ENCODE measurements around the gene SCGB1D1.
"Not testable (repeated sequence)": the region's sequence is repeated elsewhere in the genome, so short reads cannot be mapped to it uniquely, and the experiment has no call there.

SCGB1D1 gene

GRCh38 chr11:62202910-62203309, 12.9 kb downstream of the SCGB1D1 start:
- TF ChIP-seq, protein P1, sequence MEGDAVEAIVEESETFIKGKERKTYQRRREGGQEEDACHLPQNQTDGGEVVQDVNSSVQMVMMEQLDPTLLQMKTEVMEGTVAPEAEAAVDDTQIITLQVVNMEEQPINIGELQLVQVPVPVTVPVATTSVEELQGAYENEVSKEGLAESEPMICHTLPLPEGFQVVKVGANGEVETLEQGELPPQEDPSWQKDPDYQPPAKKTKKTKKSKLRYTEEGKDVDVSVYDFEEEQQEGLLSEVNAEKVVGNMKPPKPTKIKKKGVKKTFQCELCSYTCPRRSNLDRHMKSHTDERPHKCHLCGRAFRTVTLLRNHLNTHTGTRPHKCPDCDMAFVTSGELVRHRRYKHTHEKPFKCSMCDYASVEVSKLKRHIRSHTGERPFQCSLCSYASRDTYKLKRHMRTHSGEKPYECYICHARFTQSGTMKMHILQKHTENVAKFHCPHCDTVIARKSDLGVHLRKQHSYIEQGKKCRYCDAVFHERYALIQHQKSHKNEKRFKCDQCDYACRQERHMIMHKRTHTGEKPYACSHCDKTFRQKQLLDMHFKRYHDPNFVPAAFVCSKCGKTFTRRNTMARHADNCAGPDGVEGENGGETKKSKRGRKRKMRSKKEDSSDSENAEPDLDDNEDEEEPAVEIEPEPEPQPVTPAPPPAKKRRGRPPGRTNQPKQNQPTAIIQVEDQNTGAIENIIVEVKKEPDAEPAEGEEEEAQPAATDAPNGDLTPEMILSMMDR (IDR thresholded peaks at IDR 0.05; ENCODE audit: low read depth, low read length) = no peak
- no peaks in the 10 kb centered on the region for H3K9me3 ChIP-seq (ENCODE audit: severe bottlenecking)
- H3K27ac ChIP-seq = no peak overlapping the region
- no peak overlapping the region for H3K4me3 ChIP-seq (ENCODE audit: low read depth, low read length)
- no peaks in the 10 kb centered on the region for H3K36me3 ChIP-seq
- H3K27me3 ChIP-seq (ENCODE audit: insufficient read depth, low read depth, severe bottlenecking) = no peaks in the 10 kb centered on the region
- no peak for DNase-seq

DNA sequence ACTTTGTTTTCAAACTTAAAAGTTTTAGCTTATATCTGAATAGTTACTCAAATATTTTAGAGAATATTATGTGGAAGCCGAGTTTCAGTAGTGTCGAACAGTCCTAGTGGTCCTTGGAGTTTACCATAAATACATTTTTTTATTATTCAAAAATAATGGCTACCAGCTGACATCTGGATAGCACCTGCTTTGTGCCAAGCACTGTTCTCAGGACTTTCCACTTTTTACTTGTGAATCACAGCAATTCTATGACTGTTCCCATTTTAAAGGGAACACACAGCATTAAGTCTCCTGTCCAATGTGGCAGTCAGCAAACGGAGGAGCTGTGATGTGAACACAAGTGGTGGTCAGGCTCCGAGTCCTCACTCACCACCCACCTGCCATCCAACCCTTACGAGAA, 14.4 kb downstream of the SCGB1D1 start:
- Histone ChIP-seq H3K4me3 (ENCODE audit: low read depth, low read length) (no peak overlapping the region), H3K27me3 (ENCODE audit: insufficient read depth, low read depth, severe bottlenecking) (no peaks in the 10 kb centered on the region), H3K36me3 (no peaks in the 10 kb centered on the region), H3K27ac (no peak overlapping the region), H3K9me3 (ENCODE audit: severe bottlenecking) (no peaks in the 10 kb centered on the region)
- no peak for DNase-seq
- TF ChIP-seq, protein P1 (IDR thresholded peaks at IDR 0.05; ENCODE audit: low read depth, low read length) = no peak

DNA sequence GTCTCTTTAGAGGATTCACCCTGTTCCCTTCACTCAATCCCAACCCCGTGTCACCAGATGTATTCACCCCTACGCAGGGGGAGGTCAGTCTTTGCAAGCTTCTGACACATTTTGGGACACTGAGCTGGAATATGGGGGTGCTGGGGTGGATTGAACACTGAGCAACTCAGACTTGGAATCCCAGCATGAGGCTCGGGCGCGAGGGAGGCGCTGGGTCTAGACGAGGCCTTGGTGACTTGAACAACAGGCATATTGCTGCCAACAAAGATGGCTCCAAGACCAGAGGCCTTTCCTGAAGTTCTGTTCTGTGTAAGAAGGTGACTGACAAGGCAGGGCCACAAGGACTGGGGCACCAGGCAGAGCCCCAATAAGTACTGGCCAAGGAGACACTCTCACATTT, 15.4 kb downstream of the SCGB1D1 start:
- H3K36me3 ChIP-seq = no peaks in the 10 kb centered on the region
- H3K9me3 ChIP-seq (ENCODE audit: severe bottlenecking) = no peaks in the 10 kb centered on the region
- H3K27ac ChIP-seq = no peak overlapping the region
- no peaks in the 10 kb centered on the region for H3K27me3 ChIP-seq (ENCODE audit: insufficient read depth, low read depth, severe bottlenecking)
- TF ChIP-seq, protein P1 (IDR thresholded peaks at IDR 0.05; ENCODE audit: low read depth, low read length) = no peak
- no peak overlapping the region for H3K4me3 ChIP-seq (ENCODE audit: low read depth, low read length)
- DNase-seq = no peak

- not testable (repeated sequence) for H3K27ac ChIP-seq; H3K27me3 ChIP-seq (ENCODE audit: insufficient read depth, low read depth, severe bottlenecking); H3K4me3 ChIP-seq (ENCODE audit: low read depth, low read length); DNase-seq; H3K36me3 ChIP-seq; H3K9me3 ChIP-seq (ENCODE audit: severe bottlenecking)
These were observed 16.5 kb downstream of the SCGB1D1 start for GRCh38 chr11:62206276-62207066.

DNA sequence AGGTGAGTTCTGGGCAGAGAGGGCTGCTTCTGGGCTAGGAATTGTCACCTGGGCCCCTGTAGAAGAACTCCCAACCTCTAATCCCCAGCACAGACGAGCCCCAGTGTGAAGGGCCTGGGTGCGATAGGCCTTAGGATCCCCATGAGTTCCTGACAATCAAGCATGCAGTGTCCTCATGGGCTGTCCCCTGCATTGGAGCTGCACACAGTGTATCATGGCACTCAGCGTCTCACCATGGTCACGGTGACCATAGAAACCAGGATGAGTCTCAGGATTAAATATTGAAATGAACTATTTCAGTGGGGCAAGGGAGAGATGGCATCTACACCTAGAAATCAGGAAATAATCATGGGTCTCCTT, 18.7 kb downstream of the SCGB1D1 start:
- TF ChIP-seq, protein P1 (IDR thresholded peaks at IDR 0.05; ENCODE audit: low read depth, low read length) = no peak
- H3K4me3 ChIP-seq (ENCODE audit: low read depth, low read length) = no peak overlapping the region
- H3K27me3 ChIP-seq (ENCODE audit: insufficient read depth, low read depth, severe bottlenecking) = no peaks in the 10 kb centered on the region

DNA sequence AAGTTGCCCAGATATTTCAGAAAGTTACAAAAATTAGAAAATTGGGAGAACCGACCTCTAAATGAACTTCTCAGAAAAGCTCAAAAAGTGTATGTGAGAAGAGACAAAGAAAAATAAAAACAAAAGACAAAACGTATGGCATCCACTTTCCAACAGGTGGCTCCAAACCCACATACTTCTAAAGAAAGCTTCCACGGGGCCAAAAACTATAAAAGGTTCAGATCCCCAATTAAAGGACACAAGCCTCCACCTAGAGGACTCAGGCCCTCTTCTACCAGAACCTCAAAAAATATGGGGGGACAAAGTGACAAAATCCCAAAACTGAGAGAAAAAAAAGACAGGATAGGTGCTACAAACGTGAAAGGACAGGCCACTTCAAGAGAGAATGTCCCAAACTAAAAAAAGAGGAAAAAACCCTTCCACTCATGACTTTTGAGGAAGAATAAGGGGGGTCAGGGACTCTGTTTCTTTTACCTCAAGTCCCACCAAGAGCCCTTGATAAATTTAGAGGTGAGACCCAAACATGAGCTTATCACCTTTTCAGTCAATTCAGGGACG, 27.3 kb downstream of the SCGB1D1 start:
- Histone ChIP-seq H3K9me3 (ENCODE audit: severe bottlenecking) (peaks cover 6% of the 10 kb centered on the region), H3K4me3 (ENCODE audit: low read depth, low read length) (no peak overlapping the region), H3K27ac (no peak overlapping the region), H3K27me3 (ENCODE audit: insufficient read depth, low read depth, severe bottlenecking) (no peaks in the 10 kb centered on the region), H3K36me3 (no peaks in the 10 kb centered on the region)
- TF ChIP-seq, protein P1 (IDR thresholded peaks at IDR 0.05; ENCODE audit: low read depth, low read length) = peak; percentile 51
- no peak for DNase-seq

More for the DNA sequence above, 18.7 kb downstream of the SCGB1D1 start:
- H3K27ac ChIP-seq = no peak overlapping the region
- no peak for DNase-seq
- no peaks in the 10 kb centered on the region for H3K36me3 ChIP-seq
- no peaks in the 10 kb centered on the region for H3K9me3 ChIP-seq (ENCODE audit: severe bottlenecking)

Measured in WERI-Rb-1 (cell line).